ENCODE measurements around the gene JAGN1.
A peak's percentile ranks its signal among the peaks of the same experiment; 100 is the strongest.

The JAGN1 gene

GRCh38 chr3:9914011-9914410 lies 23.6 kb downstream of the JAGN1 start:
- TF ChIP-seq GATA1 (IDR thresholded peaks at IDR 0.05; ENCODE audit: low read depth, low read length), result no peak
- no peak for TF ChIP-seq POLR2A (IDR thresholded peaks at IDR 0.05; ENCODE audit: low read length)
- DNase-seq, result no peak

- peak; percentile 83 to 88 for DNase-seq
- TF ChIP-seq POLR2A (IDR thresholded peaks at IDR 0.05; ENCODE audit: low read length) (no peak), GATA1 (IDR thresholded peaks at IDR 0.05; ENCODE audit: low read depth, low read length) (no peak)
These were observed 24.3 kb downstream of the JAGN1 start for GRCh38 chr3:9914559-9915253.

GRCh38 chr3:9915254-9916141 lies 25.1 kb downstream of the JAGN1 start:
- peak; percentile 61 for TF ChIP-seq POLR2A (IDR thresholded peaks at IDR 0.05; ENCODE audit: low read length)
- no peak for TF ChIP-seq GATA1 (IDR thresholded peaks at IDR 0.05; ENCODE audit: low read depth, low read length)
- peak; percentile 78 to 80 for DNase-seq

GRCh38 chr3:9916346-9916733 lies 25.9 kb downstream of the JAGN1 start:
- no peak for TF ChIP-seq GATA1 (IDR thresholded peaks at IDR 0.05; ENCODE audit: low read depth, low read length)

GRCh38 chr3:9916734-9917680 lies 26.6 kb downstream of the JAGN1 start, which contains the start of gene IL17RC:
IL17RC (plus strand) TSS chr3:9917098; CDS start chr3:9917316, 218 bp downstream.
- peak; percentile 78 to 86 for DNase-seq
- TF ChIP-seq GATA1 (IDR thresholded peaks at IDR 0.05; ENCODE audit: low read depth, low read length) (no peak), POLR2A (IDR thresholded peaks at IDR 0.05; ENCODE audit: low read length) (peak; percentile 65)

More at GRCh38 chr3:9916346-9916733, 25.9 kb downstream of the JAGN1 start:
- no peak for DNase-seq

GRCh38 chr3:9917820-9918219 lies 27.4 kb downstream of the JAGN1 start:
- TF ChIP-seq GATA1 (IDR thresholded peaks at IDR 0.05; ENCODE audit: low read depth, low read length), result no peak
- no peak for TF ChIP-seq POLR2A (IDR thresholded peaks at IDR 0.05; ENCODE audit: low read length)

GRCh38 chr3:9918261-9919038 lies 28.0 kb downstream of the JAGN1 start:
- TF ChIP-seq POLR2A (IDR thresholded peaks at IDR 0.05; ENCODE audit: low read length), result no peak
- TF ChIP-seq GATA1 (IDR thresholded peaks at IDR 0.05; ENCODE audit: low read depth, low read length), result no peak
- no peak for DNase-seq

More at GRCh38 chr3:9917820-9918219, 27.4 kb downstream of the JAGN1 start:
- DNase-seq, result no peak

GRCh38 chr3:9928158-9928557 lies 37.7 kb downstream of the JAGN1 start:
- TF ChIP-seq POLR2A (IDR thresholded peaks at IDR 0.05; ENCODE audit: low read length) (no peak), GATA1 (IDR thresholded peaks at IDR 0.05; ENCODE audit: low read depth, low read length) (no peak)
- no peak for DNase-seq

- DNase-seq, result peak in 1 of 2 experiments; percentile 23
- TF ChIP-seq POLR2A (IDR thresholded peaks at IDR 0.05; ENCODE audit: low read length), result no peak
- TF ChIP-seq GATA1 (IDR thresholded peaks at IDR 0.05; ENCODE audit: low read depth, low read length), result no peak
These were observed 40.5 kb downstream of the JAGN1 start for GRCh38 chr3:9930804-9931418.

- TF ChIP-seq GATA1 (IDR thresholded peaks at IDR 0.05; ENCODE audit: low read depth, low read length), result no peak
- no peak for TF ChIP-seq POLR2A (IDR thresholded peaks at IDR 0.05; ENCODE audit: low read length)
- DNase-seq, result no peak
These were observed 42.1 kb downstream of the JAGN1 start for GRCh38 chr3:9932535-9932842.

GRCh38 chr3:9932843-9933560 lies 42.6 kb downstream of the JAGN1 start:
- peak; percentile 84 to 89 for DNase-seq

More at GRCh38 chr3:9932843-9933560, 42.6 kb downstream of the JAGN1 start:
- TF ChIP-seq POLR2A (IDR thresholded peaks at IDR 0.05; ENCODE audit: low read length), result no peak
- TF ChIP-seq GATA1 (IDR thresholded peaks at IDR 0.05; ENCODE audit: low read depth, low read length), result no peak
